Measurements from ENCODE around the gene QSER1.

GRCh38 chr11:32892355-32893092 is at the start of gene QSER1:
- TF ChIP-seq CTCF (IDR thresholded peaks at IDR 0.05) (no peak), EP300 (IDR thresholded peaks at IDR 0.05) (no peak)
